ENCODE data around the gene IFITM10. TPM values are rescaled to one million over a fixed set of nuclear protein-coding genes. Genes with fewer than 3 reads are reported as not detected.

IFITM10 gene
- total RNA-seq, 4 donors from 2014 or later: 0.88 to 6.3 (median 2.4) TPM

DNA sequence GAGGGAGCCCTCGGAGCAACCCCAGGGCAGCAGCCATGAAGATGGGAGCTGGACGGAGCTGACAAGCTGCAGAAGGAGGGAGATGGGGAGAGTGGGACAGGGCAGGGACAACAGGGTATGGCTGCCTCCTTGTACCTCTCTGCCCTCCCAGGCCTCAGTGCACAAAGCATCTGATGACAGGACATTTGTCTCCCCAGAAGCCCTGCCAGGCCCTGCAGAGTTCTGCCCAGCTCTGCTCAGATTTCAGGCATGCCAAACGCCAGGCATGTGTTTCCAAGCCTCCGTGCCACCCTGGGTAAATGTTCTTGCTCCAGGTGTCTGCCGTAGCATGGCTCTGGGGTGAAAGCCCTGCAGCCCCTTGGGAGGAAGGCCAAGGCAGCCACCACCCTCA is 1.1 kb upstream of the IFITM10 start:
- intact Hi-C loops (cut with DNase I): no loop called here
- Histone ChIP-seq H3K27me3 (peaks cover 0 to 36% (median 0%) of the 10 kb centered on the region in 4 donors), H3K4me1 (peaks cover 27 to 90% (median 49%) of the 10 kb centered on the region in 3 donors), H3K27ac (peak overlapping the region in 3 of 4 donors; percentile 23 to 63 (median 45)), H3K9me3 (no peaks in the 10 kb centered on the region), H3K36me3 (peaks cover 22 to 50% (median 36%) of the 10 kb centered on the region in 3 donors), H3K4me3 (no peak overlapping the region)
- TF ChIP-seq, protein P1, sequence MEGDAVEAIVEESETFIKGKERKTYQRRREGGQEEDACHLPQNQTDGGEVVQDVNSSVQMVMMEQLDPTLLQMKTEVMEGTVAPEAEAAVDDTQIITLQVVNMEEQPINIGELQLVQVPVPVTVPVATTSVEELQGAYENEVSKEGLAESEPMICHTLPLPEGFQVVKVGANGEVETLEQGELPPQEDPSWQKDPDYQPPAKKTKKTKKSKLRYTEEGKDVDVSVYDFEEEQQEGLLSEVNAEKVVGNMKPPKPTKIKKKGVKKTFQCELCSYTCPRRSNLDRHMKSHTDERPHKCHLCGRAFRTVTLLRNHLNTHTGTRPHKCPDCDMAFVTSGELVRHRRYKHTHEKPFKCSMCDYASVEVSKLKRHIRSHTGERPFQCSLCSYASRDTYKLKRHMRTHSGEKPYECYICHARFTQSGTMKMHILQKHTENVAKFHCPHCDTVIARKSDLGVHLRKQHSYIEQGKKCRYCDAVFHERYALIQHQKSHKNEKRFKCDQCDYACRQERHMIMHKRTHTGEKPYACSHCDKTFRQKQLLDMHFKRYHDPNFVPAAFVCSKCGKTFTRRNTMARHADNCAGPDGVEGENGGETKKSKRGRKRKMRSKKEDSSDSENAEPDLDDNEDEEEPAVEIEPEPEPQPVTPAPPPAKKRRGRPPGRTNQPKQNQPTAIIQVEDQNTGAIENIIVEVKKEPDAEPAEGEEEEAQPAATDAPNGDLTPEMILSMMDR (IDR thresholded peaks at IDR 0.05): no peak
- TF ChIP-seq POLR2A (IDR thresholded peaks at IDR 0.05): no peak
- no peak for DNase-seq
- WGBS, 2 donors: 62% methylated on average over 2 of the region's 5 CpGs; no CpG with 5 or more reads in 1 of the 2 donors

DNA sequence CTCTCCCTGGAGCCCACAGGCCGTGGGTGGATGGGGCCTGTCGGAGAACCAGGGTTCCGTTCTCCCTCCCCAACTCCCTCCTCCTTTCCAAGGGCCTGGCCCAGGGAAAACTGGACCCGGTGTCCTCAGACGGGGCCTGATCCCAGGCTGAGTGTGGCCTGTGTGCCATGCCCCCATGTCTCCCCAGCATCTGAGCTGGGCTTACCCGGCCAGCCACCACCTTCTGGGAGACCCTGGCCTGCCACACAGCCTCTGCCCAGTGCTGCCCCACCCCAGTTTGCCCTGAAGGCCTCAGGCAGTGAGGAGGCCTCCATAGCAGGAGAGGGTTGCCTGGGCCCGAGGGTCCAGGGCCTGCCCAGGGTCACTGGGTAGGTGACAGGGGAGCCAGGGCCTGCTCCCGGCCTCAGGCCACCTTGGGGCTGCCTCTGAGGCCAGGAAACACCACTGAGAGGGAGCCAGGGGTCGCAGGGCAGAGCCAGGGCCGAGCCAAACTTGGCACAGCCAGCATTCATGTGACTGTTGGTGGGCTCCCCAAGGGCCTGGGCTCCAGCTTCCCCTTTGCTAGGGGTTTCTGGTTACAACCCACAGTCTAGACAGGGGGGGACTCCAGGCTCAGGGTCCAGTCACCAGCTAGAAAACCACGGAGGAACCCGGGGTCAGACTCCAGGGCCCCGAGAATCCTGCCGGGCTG is 590 bp upstream of the IFITM10 start:
- TF ChIP-seq POLR2A (IDR thresholded peaks at IDR 0.05): no peak
- TF ChIP-seq, protein P1 (IDR thresholded peaks at IDR 0.05): no peak
- 32 to 39% methylated on average over 4 to 6 of the region's 14 CpGs for WGBS, 2 donors
- Histone ChIP-seq H3K4me1 (peaks cover 23 to 88% (median 43%) of the 10 kb centered on the region in 3 donors), H3K36me3 (peaks cover 16 to 45% (median 30%) of the 10 kb centered on the region in 3 donors), H3K27ac (peak overlapping the region; percentile 14 to 63 (median 42)), H3K27me3 (peaks cover 0 to 36% (median 0%) of the 10 kb centered on the region in 4 donors), H3K4me3 (no peak overlapping the region), H3K9me3 (no peaks in the 10 kb centered on the region)
- intact Hi-C loops (cut with DNase I): no loop called here
- no peak for DNase-seq

DNA sequence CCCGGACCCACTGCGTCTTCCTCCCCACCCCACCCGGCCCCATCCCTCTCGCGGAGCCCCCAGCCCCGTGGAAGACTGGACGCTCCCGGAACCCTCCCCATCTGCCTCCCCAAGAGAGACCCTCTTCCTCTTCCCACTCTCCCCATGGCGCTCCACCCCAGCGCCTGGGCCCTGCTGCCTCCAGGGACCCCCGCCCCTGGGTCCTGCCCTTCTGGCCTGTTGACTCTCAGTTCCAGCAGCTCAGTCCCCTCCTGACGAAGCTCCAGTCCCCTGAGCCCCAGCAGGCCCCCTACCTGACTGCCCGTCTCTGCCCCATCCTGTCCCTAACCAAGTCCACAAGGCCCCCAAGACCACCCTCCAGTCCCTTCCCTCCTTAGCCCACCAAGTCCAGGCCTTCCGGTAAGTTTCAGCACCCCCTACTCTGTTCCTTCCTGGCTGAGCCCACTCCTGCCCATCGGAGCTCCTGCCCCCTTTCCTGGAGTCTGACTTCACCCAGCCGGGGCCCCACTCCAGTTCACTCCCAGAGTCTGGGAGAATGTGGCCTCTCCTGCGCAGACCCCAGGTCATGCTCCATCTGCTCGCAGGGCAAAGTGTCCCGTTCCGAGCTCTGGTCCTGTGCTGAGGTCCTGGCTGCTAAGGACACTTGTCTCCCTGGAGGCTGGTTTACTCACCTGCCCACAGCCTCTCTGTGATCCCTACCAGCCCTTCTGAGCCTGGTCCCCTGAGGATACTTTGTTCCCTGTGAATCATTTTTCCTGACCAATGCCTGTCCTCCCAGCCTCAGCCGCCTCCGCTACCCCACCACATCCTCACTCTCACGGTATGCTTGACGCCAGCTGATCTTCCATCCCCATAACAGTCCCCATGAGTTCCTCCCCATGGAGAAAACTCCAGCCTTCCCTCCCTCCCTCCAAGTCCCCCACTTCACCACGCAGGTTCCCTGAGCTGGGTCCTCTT is 722 bp downstream of the IFITM10 start:
- TF ChIP-seq POLR2A (IDR thresholded peaks at IDR 0.05): no peak
- TF ChIP-seq, protein P1 (IDR thresholded peaks at IDR 0.05): no peak
- intact Hi-C loops (cut with DNase I): no loop called here
- no peak for DNase-seq
- Histone ChIP-seq H3K4me1 (peaks cover 22 to 78% (median 34%) of the 10 kb centered on the region in 3 donors), H3K9me3 (no peaks in the 10 kb centered on the region), H3K4me3 (peak overlapping the region; percentile 37 to 65 (median 46)), H3K27ac (peak overlapping the region; percentile 28 to 63 (median 42)), H3K27me3 (peaks cover 0 to 36% (median 0%) of the 10 kb centered on the region in 4 donors), H3K36me3 (peaks cover 12 to 32% (median 23%) of the 10 kb centered on the region in 3 donors)
- WGBS, 2 donors: 22 to 32% methylated on average over 15 to 22 of the region's 25 CpGs

DNA sequence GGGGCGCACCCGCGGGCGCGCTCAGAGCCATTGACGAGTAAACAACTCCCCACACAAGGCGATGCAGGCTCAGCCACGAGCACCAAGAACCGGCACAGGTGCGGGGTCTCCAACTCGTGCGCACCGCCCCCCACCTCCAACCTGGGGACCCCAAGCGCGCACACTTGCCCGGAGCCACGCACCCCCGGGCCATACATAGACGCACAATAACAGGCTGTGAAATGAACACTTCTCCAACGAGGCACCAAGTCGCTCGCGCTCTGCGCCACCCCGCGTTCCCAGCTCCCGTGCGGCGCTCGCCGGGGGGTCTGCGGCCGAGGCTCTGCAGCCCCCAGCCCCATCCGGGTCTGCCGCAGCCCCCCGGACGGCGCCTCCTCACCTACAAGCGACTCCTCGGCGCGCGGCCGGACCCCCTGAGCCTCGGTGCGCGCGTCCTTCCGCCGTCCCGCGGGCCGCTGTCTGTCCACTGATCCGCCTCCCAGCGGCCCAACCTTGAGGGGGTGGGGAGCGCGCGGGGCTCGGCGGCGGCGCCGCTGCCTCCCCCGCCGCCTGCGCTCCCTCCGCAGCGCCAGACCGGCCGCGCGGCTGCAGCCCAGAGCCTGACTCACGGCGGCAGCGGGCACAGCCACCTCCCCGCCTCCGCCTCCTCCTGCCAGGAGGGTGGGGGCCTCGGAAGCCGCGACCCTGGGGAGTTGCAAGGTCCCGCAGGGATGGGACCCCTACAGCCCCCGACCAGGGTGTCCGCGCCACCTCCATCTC is 1.6 kb downstream of the IFITM10 start:
- Histone ChIP-seq H3K27me3 (peaks cover 0 to 36% (median 0%) of the 10 kb centered on the region in 4 donors), H3K4me3 (peak overlapping the region; percentile 37 to 65 (median 46)), H3K27ac (peak overlapping the region; percentile 14 to 63 (median 42)), H3K9me3 (no peaks in the 10 kb centered on the region), H3K4me1 (peaks cover 22 to 83% (median 34%) of the 10 kb centered on the region in 3 donors), H3K36me3 (peaks cover 7 to 23% (median 16%) of the 10 kb centered on the region in 3 donors)
- WGBS, 2 donors: 0 to 1% methylated on average over 3 to 21 of the region's 84 CpGs
- intact Hi-C loops (cut with DNase I): no loop called here
- no peak for DNase-seq
- TF ChIP-seq, protein P1 (IDR thresholded peaks at IDR 0.05): no peak
- no peak for TF ChIP-seq POLR2A (IDR thresholded peaks at IDR 0.05)
